Activated CD8-positive, alpha-beta memory T cell treated with anti-CD3 and anti-CD28 coated beads for 24 hours (primary cell): ENCODE data around the gene PTOV1.
"Not testable (repeated sequence)": the region's sequence is repeated elsewhere in the genome, so short reads cannot be mapped to it uniquely, and the experiment has no call there.

Source experiments
- DNase-seq: peaks from one replicate; pipeline ENCODE4 v3.0.0-alpha.2; 2020

PTOV1 gene

DNA sequence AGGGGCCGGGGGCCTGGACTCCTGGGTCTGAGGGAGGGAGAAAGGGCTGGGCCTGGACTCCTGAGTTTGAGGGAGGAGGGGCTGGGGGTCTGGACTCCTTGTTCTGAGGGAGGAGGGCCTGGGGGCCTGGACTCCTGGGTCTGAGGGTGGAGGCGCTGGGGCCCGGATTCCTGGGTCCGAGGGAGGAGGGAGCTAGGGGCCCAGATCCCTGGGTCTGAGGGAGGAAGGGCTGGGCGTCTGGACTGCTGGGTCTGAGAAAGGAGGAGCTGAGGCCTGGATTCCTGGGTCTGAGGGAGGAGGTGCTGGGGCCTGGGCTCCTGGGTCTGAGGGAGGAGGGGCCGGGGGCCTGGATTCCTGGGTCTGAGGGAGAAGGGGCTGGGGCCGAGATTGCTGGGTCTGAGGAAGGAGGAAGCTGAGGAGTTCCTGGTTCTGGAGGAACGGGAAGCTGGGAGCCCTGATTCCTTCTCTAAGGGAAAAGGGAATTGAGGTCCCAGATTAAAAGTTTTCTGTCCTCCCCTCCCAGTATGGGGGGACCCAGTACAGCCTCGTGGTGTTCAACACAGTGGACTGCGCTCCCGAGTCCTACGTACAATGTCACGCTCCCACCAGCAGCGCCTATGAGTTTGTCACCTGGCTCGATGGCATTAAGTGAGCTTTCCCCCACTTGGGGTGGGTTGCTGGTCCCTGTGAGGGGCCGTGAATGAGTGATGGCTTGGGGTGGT lies 32.1 kb upstream of the PTOV1 start:
- DNase-seq = no peak

DNA sequence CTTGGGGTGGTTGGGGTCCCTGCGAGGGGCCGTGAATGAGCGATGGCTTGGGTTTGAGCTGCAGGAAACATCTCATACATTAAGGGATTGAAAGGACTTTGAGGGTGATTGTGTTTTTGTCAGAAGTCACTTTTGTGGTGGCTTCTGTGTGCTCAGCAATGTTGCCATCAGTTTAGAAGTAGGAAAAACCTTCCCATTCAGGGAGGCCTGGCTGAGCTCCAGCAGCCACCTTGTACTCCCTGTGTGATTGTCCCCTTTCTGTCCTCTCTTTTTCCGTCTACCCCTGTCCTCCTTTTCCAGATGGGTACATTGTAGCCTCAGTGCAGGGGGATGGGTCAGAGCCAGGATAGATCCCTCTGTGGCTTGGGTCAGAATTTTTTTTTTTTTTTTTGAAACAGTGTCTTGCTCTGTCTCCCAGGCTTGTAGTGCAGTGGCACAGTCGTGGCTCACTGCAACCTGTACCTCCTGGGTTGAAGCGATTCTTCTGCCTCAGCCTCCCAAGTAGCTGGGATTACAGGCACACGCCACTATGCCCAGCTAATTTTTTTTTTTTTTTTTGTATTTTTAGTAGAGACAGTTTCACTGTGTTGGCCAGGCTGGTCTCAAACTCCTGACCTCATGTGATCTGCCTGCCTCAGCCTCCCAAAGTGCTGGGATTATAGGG lies 31.4 kb upstream of the PTOV1 start:
- DNase-seq = not testable (repeated sequence)

DNA sequence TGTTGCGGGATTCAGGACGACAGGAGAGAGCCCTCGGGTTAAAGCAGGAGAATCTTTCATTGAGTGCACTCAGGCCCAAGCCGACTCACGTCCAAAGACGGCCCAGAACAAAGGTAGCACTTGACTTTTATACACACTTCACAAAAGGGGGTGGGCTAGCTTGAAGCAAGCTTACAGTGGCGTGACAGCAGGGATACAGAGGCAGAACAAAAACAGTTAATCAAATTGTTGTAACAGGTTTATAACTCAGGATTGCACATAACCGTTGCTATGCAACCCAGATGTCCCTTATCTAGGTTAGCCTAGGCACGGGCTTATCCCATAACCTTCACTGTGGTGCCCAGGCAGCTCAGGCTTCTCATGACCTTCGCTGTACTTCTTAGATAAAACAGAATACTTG lies 30.8 kb upstream of the PTOV1 start:
- no peak for DNase-seq

DNA sequence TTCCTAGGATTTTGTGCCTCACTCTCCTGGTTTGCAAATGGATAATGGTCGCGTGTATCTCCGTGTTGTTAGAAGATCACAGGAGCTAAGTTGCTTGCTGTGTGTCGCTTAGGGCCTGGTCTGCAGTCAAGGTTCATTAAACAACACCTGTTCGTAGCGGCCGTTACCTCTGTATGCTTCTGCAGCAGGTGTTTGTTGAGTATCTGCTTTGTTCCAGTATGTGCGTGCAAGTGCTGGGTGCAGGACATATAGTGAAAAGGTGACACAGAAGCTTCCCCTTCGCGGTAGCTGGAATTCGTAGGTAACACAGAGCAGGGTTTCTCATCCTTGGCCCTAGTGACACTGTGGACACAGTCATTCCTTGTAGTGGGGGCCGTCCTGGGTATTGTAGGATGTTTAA lies 27.5 kb upstream of the PTOV1 start:
- DNase-seq = no peak

DNA sequence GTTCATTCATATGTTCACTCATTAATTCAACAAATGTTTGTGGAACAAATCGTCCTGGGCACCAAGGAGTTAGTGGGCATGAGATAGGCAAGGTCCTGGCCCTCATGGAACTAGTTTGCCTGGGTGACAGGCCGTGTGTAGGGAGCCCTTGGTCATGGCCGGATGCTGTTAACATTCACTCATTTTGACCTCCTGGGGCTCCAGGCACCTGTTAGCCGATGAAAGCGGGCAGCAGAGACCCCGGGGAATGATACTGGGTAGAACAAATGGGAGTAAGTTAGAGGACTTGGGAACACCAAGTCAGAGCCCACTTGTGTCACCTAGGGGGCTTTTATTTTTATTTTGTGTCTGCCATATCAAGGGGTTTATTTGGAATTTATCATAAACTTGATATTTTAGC lies 26.3 kb upstream of the PTOV1 start:
- DNase-seq = no peak

DNA sequence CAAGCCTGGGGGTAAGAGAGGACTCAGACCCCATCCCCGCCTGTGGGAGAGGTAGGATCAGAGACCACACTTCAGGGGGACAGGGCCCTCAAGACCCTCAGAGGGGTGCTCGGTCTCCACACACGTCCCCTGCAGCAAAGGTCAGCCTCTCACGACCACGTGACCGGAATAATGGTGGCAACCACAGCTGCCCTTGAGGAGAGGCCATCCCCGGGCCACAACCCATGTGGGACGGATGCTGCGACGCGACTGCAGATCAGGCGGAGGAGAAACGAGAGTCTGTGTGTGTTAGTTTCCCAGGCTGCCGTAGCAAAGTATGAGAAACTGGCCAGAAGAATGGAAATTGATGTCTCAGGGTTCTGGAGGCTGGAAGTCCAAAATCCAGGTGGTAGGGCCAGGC lies 23.9 kb upstream of the PTOV1 start:
- DNase-seq = no peak

DNA sequence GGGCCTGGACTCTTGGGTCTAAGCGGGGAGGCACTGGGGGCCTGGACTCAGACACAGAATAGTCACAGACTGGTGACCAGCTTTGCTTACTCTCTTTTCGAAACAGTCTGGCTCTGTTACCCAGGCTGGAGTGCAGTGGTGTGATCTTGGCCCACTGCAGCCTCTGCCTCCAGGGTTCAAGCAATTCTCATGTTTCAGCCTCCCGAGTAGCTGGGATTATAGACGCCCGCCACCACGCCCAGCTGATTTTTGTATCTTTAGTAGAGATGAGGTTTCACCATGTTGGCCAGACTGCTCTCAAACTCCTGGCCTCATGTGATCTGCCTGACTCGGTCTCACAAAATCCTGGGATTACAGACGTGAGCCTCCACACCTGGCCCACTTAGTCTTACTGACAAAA lies 21.8 kb upstream of the PTOV1 start:
- DNase-seq = no peak

DNA sequence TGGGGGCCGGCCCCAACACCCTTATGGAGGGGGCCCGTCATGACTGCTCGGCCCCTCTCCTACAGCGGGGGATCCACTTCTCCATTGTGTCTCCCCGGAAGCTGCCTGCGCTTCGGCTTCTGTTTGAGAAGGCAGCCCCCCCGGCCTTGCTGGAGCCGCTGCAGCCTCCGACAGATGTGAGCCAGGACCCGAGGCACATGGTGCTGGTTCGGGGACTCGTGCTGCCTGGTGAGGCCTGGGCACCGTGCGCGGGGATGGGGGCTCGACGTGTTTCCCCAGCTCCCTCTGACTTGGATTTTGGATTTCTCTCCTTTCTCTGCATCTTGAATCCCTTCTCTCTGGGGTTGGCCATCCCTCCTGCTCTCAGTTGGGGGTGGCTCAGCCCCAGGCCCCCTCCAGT lies 21.2 kb upstream of the PTOV1 start:
- no peak for DNase-seq

DNA sequence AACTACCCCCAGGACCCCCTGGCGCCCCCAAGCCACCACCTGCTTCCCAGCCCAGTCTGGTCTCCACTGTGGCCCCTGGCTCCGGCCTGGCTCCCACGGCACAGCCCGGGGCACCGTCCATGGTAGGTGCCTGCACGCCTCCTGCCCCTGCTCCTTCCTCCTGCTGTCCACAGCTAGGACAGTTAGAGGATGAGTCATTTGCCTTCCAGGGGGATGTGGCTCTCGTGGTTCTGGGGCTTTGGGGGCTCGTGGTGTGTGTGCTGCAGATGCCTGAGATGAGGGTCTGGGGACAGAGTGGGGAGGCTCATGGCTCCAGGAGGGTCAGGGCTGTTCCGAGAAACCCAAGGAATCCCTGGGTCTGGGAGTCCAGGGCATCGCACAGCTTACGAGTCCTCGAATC lies 20.2 kb upstream of the PTOV1 start:
- no peak for DNase-seq

DNA sequence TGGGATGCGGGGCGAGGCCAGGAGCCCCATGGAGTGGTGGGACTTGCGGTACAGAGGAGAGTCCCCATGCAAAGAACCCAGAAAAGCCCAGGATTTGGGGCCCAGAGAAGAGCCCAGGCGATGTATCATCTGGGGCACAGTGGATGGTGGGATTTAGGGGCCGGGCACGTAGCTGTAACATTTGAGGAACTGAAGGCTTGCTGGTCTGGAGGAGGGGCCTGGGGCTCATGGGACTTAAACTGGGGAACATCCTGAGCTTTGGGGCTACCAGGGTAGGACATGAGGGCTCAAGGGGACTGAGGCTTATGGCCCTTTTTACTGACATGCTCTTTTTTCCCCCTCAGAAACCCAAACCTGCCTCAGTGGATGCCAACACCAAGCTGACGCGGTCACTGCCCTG lies 19.4 kb upstream of the PTOV1 start:
- DNase-seq = no peak

DNA sequence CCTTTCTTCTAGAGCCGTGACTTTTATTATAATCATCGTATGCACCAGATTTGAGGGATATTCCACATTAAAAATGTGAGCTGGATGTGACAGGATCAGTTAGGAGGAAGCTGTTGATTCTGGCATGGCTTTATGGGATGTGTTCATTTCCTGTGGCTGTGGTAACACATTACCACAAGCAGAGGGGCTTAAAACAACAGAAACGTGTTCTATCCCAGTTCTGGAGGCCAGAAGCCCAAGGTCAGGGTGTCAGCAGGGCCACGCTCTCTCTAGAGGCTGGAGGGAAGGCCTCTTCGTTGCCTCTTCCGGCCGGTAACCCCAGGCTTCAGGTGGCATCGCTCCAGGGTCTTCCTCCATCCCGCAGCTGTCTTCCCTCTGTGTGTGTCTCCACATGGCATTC lies 18.4 kb upstream of the PTOV1 start:
- DNase-seq = no peak

DNA sequence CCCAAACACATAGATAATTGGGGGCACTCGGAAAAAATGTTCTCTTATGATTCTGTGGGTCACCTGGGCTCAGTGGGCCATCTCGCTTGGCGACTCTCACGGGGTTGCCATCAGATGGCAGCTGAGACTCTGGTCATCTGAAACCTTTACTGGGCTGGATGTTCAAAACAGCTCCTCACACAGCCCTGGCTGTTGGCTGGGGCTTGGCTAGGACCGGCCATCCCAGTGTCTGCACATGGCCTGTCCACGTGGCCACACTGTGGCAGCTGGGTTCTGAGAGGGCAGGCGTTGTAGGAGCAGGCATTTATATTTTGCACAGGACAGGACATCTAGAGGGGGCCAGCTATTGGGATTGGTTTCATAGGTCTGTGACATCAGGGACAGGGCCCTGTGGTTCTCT lies 17.4 kb upstream of the PTOV1 start:
- DNase-seq = no peak

DNA sequence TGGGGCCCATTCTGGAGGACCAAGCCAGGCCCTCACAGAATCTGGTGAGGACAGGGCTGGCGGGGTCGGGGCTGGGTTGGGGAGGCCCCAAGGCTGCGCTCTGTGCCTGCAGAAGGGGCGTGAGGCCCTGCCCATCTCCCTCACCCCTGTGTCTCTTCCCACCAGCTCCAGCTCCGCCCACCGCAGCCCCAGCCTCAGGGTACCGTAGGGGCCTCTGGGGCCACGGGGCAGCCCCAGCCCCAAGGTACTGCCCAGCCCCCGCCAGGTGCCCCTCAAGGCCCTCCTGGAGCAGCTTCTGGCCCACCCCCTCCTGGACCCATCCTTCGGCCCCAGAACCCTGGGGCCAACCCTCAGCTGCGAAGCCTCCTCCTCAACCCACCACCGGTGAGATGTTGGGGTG lies 15.4 kb upstream of the PTOV1 start:
- no peak for DNase-seq

DNA sequence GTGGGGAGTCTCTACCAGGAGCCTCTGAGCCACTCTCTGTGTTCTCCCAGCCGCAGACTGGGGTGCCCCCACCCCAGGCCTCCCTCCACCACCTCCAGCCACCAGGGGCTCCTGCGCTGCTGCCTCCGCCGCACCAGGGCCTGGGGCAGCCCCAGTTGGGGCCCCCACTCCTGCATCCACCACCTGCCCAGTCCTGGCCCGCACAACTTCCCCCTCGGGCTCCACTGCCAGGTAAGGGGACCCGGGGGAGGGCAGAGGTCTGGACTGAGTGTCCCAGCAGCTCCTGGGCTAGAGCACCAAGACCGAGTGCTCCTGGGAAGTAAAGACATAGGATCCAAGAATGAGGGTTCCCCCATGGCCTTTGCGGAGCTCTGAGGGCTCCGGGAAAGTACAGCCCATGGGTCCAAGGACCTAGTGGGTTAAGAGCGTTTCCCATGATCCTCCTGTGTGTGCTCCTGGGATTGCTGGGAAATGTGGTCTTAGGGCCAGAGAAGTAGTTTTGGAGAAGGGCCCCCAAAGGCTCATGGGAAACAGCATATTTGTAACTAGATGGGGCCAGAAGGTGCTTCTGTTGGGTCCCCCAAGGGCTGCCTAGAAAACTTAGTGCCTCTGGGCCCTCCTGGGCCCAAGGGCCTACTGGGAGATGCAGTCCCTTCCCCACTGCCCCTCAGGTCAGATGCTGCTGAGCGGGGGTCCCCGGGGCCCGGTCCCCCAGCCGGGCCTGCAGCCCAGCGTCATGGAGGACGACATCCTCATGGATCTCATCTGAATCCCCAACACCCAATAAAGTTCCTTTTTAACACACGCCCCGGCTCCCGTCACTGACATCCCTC lies 14.6 kb upstream of the PTOV1 start:
- DNase-seq = no peak

DNA sequence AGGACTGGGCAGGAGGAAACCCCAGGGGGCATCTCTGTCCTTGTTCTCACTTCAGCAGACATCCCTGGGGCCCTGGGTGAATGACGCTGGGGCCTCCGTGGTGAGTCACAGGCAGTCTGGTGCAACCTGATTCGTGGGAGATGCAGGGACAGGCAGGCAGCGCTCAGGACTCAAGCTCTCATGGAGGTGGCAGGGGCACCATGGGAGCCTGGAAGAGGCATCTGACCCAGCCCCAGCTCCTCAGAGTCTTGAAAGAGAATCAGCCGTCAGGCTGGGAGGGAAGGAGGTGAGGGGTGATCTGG lies 14.0 kb upstream of the PTOV1 start:
- no peak for DNase-seq

DNA sequence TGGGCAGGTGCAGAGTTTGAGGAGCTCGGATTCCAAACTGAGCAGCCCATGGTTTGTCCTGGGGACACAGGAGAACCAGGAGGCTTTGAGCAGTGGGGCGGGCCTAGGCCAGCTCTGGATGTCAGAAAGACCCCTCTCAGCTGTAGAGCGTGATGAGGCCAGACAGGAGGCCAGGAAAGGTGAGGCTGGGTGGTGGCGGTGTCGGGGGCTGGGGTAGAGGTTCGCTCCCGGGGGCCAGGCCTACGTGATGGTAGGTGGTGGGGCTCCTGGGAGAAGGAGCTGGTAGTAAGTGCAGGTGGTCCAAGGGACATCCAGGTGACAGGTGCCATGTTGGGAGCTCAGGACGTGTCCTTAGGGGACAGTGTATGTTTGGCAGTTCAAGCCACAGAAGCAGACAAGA lies 13.5 kb upstream of the PTOV1 start:
- no peak for DNase-seq

DNA sequence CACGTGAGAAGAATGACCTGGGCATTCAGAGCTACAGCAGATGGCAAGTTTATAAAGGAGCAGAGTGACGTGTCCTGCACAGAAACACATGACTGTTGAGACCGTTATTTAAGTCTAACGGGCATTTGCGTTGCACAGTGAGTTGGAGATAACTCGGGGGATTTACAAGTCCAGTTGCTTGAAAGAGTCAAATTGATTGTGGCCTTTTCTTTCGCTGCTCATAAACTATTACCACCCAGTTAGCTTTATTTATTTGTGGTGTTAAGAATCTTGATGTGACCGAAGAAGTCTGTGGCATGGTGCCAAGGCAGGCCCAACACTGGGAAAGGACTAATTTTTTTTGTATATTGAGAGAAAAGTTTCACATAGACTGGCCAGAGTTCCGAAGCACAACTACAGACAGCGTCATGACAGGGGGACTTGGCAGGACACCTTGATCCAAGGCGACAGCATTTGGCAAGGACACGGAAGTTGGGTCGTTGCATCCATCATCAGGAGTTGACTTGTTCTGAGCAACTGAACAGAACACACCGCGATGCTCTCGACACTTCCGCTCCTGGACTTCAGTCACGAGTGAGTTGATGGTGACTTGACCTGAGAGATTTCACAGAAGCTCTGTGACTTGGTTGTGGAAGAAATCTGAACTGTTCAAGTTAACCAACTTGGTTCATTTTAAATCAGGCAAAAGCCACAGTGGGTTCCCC lies 11.9 kb upstream of the PTOV1 start:
- DNase-seq = no peak

DNA sequence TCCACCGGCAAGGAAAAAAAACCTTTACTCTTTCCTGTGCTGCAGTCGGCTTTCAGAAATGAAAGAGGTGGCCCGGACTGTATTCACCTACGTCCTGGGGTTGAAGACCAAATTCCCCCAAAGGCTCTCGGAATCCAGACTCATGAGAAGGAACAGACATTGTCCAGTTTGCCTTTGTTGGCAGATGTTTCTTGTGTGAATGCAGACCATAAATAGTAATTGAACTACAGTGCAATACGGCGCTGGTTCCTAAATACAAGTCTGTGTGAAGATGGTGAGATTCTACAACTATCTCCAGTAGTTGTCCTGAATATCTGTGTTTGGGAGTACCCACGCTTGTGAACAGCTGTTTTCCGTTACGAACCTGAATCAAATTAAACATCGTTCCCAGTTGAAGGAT lies 11.2 kb upstream of the PTOV1 start:
- DNase-seq = no peak

DNA sequence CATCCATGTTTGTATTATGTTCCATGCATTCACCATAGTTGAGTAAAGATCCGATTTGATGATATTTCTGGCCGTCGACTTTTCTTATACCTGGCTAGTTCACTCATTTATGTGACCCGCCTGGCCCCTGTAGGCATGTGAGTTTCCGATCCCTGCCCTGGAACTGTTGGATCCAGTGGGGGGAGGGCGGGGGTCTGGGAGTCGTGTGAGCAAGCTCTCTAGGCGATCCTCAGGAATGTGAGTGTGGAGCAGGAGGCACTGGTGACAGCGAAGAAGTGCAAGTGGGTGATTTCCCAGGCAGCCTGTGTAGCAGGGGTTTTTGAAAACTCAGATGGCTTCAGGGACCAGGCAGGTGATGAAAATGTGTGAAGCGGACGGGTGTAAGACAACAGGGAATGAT lies 10.6 kb upstream of the PTOV1 start:
- no peak for DNase-seq

DNA sequence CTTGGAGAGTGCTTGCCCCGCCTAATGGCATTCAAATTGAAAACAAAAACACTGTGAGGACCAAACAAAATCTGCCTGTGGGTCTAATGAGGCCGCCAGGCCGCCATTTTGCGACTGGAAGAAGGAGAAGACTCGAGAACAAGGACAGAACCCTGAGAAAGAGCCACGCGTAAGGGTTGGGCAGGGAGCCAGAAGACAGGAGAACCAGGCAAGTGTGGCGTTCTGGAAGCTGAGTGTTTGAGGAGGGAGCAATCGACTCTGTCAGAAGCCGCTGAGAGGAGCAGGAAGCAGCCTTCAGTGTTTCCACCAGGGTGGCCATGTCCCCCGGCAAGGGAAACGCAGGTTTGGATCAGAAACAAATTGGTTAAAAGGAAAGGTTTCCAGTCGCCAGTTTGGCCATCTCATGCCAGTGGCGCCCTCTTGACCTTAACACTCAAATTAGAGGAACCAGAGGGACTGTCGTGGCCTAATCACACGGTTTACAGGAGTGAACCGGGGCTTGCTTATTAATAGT lies 10.2 kb upstream of the PTOV1 start:
- DNase-seq = no peak

DNA sequence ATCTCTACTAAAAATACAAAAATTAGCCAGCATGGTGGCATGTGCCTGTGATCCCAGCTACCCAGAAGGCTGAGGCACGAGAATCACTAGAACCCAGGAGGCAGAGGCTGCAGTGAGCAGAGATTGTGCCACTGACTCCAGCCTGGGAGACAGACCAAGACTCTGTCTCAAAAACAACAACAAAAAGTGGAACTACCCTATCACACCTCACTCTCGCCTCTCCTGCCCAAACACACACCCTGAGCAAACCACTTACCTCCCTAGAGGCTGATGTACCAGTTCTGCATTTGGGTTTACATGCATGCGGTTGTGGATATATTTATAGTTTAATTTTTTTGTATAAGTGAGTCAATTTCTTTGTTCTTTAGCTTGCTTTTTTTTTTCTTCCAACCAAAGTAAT lies 7.7 kb upstream of the PTOV1 start:
- DNase-seq = no peak

DNA sequence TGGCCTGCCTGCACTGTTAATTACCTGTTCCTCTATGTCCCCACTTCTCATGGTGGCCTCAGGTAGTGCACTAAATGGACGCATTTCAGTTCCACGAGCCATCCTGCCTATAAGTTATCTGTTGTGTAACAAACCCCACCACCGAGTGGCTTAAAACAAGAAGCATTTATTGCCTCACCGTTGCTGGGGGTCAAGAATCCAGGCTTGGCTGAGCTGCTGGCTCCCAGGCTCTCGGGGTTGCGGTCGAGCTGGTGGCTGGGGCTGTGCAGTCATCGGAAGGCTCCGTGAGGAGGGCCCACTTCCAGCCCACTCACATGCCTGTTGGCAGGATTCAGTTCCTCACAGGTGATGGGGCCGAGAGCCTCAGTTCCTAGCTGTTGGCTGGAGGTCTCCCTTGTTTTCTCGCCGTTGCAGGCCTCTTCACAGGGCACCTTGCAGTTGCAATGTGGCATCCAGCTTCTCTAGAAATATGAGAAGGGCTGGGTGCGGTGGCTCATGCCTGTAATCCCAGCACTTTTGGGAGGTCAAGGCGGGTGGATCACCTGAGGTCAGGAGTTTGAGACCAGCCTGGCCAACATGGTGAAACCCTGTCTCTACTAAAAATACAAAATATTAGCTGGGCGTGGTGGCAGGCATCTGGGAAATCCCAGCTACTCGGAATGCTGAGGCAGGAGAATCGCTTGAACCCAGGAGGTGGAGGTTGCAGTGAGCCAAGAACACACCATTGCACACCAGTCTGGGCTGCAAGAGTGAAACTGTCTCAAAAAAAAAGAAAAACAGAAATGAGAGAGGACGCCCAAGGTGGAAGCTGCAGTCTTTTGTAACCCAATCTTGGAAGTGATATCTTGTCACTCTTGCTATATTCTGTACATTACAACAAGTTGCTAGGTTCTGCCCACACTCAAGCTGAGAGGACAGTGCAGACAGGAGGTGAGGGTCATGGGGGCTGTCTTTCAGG lies 6.5 kb upstream of the PTOV1 start:
- no peak for DNase-seq
